A549 (cell line): ENCODE measurements around the gene ANKRD39.

Experiments
- TF ChIP-seq, protein P1 (sequence below): fragments of >200 bp; sonication (Bioruptor Twin); formaldehyde crosslinking; IDR thresholded peaks from 3 replicates; pipeline ENCODE4 v1.5.1; 2016
- TF ChIP-seq, protein P2 (sequence below): fragments of >200 bp; sonication (Bioruptor Twin); formaldehyde crosslinking; IDR thresholded peaks from 3 replicates; pipeline ENCODE4 v1.6.1; 2016
- TF ChIP-seq, protein P3 (sequence below): IDR thresholded peaks from 2 replicates; pipeline ENCODE4 v1.6.1; 2012

DNA sequence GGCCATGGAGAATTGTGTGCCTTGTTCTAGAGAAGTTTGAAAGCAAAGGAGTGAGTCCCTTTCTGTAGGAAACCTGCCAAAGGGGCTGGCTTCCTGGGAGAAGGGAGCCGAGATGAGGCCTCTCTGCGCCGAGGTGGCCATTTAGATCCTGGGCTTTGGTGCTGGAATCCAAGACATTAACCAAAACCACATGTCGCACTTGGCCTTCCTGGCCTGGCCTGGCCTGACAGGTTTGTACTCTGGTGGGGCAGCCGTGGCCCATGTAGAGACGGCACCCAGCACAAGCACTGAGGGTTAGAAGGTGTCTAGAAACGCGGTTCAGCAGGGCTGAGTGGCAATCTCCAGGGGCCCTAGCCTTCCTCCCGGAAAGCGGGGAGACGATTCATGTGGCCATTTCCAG is 34.6 kb downstream of the ANKRD39 start:
- TF ChIP-seq, protein P1, sequence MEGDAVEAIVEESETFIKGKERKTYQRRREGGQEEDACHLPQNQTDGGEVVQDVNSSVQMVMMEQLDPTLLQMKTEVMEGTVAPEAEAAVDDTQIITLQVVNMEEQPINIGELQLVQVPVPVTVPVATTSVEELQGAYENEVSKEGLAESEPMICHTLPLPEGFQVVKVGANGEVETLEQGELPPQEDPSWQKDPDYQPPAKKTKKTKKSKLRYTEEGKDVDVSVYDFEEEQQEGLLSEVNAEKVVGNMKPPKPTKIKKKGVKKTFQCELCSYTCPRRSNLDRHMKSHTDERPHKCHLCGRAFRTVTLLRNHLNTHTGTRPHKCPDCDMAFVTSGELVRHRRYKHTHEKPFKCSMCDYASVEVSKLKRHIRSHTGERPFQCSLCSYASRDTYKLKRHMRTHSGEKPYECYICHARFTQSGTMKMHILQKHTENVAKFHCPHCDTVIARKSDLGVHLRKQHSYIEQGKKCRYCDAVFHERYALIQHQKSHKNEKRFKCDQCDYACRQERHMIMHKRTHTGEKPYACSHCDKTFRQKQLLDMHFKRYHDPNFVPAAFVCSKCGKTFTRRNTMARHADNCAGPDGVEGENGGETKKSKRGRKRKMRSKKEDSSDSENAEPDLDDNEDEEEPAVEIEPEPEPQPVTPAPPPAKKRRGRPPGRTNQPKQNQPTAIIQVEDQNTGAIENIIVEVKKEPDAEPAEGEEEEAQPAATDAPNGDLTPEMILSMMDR: no peak
- TF ChIP-seq, protein P2, sequence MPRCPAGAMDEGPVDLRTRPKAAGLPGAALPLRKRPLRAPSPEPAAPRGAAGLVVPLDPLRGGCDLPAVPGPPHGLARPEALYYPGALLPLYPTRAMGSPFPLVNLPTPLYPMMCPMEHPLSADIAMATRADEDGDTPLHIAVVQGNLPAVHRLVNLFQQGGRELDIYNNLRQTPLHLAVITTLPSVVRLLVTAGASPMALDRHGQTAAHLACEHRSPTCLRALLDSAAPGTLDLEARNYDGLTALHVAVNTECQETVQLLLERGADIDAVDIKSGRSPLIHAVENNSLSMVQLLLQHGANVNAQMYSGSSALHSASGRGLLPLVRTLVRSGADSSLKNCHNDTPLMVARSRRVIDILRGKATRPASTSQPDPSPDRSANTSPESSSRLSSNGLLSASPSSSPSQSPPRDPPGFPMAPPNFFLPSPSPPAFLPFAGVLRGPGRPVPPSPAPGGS: no peak
- TF ChIP-seq, protein P3, sequence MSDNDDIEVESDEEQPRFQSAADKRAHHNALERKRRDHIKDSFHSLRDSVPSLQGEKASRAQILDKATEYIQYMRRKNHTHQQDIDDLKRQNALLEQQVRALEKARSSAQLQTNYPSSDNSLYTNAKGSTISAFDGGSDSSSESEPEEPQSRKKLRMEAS: no peak
